GM21529 (cell line): ENCODE results near the gene GRHL1.
"Not testable (repeated sequence)": the region's sequence is repeated elsewhere in the genome, so short reads cannot be mapped to it uniquely, and the experiment has no call there.

ENCODE experiments used
- ATAC-seq: cut with Tn5 transposase; IDR thresholded peaks from one replicate; pipeline ENCODE4 v1.9.1; 2021; ENCODE audit not compliant: unreplicated experiment

The GRHL1 gene

DNA sequence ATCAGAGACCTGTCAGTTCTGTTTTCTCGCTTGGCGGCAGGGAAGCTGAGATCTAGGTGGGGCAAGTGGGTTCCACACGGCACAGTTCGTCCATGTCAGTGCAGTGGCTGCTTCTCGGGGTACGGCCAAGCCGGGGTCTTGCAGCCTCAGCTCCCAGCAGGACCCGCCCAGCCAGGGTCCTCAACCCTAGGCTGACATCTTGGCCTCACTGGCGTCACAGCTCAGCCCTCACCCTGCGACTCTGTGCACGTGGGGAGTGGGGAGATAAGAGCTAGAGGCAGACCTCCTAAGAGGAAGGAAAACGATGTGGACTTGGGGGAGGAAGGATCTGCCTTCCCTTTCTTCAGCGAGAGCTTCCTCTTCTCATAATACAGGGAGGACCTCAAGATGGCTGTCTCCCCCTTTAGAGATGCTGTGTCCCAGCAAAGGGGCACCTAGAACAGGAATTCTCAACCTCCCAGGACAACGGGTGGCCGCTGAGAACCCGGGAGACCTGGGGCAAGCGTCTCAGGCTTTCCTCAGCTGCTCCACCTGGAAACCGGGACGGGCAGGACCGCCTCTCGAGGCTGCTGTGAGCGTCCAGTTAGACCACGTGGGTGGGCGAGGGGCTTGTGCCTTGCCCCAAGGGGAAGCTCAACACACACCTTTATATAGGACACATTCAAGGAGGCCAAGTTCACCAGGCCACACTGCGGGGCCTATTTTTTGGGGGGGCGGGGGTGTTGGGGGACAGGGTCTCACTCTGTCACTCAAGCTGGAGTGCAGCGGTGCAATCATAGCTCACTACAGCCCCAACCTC, 68.3 kb downstream of the GRHL1 start:
- no peak for ATAC-seq

DNA sequence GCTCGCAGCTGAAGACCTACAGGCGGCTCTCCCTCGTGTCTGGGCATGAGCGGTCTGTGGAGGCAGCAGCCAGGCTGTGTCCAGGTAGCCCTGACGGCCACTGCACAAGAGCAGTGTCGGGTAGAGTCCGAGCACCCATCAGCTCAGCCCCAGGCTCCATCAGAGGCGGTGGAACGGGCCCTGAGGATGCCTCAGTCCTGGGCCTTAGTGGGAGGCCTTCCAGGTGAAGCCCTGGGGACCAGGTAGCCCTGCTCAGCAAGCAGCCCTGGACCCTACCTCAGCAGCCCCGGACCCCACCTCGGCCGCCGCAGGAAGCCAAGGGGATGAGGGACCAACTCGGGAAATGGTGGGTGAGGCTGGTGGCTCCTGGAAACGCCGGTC, 70.5 kb downstream of the GRHL1 start:
- no peak for ATAC-seq

DNA sequence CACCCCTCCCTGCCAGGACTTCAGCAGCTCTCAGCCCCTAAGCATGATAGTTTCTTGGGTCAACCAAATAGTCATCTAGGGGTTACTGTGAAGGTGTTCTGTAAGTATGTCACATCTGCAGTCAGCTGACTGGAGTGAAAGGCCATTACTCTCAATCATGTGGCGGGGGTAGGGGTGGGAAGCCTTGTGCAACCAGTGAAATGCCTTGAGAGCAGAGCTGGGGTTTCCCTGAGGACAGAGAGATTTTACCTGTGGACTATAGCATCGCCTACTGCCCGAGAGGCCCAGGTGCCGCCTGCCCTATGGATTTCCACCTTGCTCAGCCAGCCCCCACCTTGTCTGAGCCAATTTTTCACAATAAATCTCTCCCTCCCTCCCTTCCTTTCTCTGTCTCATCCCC, 71.0 kb downstream of the GRHL1 start:
- ATAC-seq: no peak

DNA sequence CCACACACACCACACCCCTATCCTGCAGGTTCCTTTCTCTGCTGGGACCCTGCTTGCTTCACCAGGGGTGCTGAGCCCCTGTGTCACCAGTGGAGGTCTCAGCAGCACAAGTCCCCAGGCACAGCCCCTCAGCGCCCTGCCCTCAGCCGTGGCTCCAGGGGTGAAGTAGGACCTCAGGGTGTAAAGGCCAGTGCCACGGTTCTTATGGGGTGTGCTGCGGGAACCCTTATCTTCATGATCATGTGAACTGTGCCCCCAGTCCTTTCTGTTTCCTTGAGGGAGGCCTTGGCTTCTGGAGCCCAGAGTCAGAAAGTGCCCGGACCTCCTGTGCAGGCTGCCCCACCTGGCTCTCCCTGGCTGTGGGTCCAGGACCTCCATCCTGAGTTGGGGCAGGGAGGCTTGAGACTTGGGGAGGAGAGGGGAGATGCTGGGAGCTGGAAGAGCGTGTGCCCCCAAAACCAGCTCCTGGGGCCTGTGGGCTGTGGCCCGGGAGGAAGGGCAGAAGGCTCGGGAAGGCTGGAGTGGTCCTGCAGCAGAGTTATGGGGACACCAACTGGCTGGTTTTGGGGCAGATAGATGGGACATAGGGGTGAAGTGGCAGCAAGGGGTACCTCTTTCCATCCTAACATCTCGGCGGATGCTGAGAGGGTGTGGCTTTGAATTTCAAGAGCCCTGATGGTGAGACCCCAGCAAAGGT, 71.6 kb downstream of the GRHL1 start:
- no peak for ATAC-seq

DNA sequence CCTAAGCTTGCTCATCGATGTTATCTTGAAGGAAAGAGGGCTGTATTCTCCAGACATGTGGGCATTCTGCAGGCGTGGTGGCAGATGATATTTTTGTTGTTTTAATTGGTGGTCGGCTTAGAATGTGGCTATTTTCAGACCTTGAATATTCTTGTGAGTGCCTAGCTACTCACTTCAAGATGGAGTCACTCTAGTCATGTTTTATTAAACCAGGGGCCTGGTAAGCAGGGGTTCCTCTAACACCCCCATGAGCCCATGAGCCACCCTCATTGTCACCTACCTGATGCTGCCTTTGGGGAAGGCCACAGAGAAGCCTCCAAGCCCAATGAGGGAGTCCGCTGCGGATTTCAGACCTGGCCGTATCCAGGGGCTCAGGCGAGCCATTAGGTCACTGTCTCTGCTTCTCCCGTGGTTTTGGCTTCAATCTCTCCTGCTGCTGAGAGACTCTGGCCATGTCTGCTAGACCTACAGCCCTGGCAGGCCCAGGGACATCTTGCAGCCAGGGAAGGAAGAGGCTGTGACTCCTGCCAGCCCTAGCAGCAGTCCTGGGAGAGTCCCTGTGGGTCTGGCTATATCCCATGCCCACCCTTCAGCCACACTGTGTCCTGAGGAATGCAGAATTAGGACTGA, 75.6 kb downstream of the GRHL1 start:
- no peak for ATAC-seq

DNA sequence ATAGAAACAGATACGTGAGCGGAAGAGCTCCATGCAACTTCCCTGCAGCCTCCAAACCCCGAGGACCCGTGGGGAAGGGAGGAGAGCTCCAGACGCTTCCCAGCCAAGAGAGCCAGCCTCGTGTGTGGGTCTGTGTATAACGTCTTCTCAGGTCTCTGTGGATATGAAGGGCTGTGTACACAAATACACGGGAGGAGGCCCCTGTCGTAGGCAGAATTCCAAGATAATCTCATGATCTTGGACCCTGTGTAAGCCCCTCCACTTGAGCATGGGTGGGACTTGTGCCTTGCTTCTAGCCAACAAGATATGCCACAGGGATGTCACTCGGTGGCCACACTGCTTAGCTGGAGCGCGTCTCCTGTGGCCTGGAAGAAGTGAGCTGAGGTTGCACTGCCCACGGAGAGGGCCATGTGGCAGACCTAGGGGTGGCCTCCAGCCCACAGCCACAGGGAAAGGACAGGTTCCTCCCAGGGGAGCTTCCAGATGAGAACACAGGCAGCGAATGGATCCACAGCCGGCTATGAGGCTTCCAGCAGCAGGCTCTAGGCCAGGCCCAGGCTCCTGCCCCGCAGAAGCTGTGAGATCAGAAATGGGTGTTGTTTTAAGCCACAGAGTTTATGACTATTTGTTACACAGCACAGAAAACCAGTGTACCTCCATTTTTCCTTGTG, 76.3 kb downstream of the GRHL1 start:
- ATAC-seq: no peak

DNA sequence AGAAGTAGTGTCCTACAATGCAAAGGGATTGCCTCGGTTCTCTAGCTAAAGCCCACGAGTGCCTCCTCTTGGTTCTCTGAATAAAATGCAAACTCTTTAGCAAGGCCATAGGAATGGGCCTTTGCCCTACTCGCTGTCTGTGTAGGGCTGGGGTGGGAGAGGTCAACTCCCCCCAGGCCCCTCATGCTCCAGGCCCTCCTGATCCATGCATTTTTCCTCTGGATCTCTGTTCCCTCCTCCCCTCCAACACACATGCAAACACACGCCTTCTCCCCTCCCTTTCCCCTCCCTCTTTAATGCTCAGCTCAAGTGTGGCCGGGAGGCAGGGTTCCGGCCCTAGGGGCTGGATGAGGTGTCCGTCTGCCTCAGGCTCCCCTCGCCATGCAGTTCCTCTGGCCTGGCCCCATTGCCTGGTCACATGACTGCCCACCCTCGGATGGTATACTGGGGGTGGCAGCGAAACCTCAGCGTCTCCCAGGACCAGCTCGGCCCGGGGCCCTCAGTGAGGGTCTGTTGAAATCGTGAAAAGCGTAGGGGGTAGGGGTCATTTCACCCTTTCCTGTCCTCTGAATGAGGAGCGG, 77.0 kb downstream of the GRHL1 start:
- ATAC-seq: no peak

DNA sequence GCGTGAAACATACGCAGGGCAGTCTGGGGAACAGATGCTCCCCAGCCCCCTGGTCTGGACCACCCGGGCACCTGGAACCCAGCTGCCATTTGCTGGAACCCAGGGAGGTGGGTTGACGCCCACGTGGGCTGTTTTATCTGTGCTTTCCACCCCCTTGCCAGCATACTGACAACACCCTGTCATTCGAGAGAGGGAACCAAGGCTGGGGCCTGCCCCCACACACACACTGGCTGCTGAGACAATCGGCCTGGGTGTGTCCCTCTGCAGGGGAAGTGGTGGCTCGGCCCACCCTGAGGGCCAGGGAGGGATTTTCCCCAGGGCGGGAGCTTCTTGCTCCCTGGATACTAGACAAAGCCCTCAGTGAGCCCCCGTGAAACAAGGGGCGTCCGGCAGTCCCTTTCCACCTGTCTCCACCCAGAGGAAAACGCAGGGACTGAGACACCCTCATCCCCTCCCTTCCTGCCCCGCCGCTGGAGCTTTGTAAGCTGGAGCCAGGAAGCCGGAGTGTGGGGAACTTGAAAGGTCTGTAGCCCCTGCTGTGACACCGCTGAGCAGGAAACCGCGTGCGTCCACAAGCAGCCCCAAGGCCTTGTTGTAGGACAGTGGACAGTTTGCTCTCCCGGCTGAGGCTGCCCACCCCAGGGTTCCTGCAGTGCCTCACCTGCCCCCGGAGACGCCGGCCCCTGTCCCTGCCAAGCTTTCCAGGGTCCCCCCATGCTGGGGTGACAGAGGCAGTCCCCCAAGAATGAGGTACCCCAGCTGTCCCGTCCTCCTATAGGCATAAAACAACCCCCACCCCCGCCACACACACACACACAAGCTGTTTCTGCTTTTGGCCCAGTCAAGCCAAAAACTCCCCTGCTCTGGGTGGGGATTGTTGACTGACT, 77.7 kb downstream of the GRHL1 start:
- peak; percentile 88 for ATAC-seq

DNA sequence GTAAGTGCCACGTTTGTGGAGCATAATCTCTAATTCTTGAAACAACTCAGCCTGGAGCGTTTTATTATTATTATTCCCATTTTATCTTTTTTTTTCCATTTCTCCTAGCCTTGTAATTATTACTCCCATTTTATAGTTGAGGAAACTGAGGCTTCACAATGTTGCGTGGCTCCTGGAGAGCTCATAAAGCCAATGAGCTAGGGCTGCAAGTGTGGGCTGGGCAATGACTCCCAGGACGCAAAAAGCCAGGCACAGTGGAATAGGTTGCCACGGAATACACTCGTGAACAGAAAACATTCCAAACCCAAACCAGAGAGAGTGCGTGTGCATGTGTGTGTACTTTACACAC, 78.4 kb downstream of the GRHL1 start:
- no peak for ATAC-seq

DNA sequence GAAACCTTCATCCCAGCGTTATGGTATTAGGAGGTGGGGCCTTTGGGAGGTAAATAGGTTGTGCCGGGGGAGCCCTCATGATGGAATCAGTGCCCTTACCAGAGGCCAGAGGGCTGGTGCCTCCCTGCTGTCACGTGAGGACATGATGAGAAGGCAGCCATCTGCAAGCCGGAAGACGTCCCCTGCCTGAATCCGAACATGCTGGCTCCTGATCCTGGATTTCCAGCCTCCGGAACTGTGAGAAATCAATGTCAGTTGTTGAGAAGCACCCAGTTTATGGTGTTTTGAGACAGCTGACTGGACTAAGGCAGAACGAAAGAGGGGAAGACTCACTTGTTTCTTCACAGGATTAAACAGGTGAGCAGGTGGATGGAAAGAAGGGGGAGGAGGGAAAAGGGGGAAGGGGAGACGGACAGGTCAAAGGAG, 78.8 kb downstream of the GRHL1 start:
- no peak for ATAC-seq

DNA sequence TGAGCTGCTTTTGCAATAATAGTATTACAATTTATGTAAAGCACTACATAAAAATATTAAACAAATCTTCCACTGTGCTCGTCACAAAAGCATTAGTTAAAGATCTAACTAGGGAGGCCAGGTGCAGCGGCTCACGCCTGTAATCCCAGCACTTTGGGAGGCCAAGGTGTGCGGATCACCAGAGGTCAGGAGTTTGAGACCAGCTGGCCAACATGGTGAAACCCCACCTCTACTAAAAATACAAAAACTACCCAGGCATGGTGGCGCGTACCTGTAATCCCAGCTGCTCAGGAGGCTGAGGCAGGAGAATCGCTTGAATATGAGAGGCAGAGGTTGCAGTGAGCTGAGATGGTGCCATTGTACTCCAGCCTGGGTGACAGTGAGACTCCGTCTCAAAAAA, 79.3 kb downstream of the GRHL1 start:
- not testable (repeated sequence) for ATAC-seq

DNA sequence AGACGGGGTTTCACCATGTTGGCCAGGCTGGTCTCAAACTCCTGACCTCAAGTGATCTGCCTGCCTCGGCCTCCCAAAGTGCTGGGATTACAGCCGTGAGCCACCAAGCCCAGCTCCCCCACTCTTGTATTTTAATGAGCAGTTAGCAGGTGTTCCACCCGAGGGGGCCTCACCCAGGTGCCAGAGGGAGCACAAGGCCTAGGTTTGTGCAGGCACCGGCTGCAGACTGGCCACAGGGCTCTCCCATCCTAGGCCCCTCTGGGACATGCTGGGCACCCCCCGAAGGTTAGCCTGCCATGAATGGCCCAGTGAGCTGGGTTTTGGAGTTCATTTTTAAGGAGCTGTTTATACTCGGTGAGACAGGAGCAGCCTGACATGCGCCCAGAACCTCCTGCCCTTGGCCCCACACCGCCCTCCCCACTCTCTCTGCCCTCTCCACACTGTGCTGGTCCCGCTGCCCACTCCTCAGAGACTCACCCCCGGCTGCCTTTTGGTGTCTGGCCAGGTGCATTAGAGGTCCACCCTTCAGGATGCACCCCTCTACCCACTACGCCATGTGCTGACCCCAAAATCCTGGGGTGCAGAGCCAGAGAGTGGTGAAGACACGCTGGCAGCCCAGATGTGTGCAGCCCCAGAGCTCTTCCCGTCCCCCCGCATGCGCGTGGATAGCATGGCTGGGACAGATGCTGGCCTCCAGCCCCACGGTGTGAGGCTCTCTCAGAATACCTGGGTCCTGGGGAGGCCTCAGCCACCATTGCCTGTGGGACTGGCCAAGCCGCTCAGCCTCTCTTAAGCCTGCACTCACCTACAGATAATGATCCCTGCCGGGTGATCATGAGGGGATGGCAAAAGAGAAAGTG, 80.6 kb downstream of the GRHL1 start:
- no peak for ATAC-seq

DNA sequence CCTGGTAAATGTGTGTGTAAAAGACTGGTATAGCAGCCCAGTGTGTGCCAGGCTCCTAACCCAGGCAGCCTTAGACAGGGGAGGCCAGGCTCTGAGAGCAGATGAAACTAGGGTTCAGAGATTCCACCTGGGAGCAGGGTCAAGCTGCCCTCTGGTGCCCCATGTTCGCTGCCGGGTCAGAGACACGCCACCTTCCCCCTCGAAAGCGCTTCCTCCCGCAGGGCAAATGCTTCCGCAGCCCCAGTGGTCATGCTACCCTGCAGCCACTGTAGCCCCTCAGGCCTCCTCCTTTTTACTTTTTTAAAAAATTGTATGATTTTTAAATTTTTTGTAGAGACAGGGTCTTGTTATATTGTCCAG, 81.2 kb downstream of the GRHL1 start:
- ATAC-seq: no peak

DNA sequence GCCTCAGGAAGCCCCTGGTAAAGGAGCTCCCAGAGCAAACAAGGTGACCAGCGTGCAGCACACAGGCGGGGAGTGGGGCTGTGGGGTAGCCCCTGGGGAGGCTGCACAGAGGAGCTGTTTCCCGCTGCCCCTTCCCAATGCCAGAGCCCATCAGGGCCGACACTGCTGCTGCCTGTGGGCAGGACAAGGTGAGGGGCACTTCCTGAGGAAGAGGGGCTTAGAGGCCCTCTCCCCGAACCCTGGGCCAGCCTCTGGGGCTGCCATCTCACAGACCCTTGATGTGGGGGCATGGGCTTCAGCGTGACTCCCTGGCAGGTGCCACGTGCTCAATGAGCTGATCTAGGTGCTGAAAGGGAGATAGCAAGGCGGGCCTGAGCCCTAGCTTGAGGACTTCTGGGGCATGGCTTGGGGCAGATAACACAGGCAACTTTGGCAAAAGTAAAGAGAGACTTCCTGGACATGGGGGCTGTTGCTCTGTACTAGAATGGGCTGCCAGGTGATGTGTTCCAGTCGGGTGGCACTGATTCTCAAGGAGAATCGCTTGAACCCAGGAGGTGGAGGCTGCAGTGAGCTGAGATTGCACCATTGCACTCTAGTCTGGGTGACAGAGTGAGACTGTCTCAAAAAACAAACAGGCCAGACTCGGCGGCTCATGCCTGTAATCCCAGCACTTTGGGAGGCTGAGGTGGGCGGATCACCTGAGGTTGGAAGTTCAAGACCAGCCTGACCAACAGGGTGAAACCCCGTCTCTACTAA, 81.9 kb downstream of the GRHL1 start:
- ATAC-seq: no peak

DNA sequence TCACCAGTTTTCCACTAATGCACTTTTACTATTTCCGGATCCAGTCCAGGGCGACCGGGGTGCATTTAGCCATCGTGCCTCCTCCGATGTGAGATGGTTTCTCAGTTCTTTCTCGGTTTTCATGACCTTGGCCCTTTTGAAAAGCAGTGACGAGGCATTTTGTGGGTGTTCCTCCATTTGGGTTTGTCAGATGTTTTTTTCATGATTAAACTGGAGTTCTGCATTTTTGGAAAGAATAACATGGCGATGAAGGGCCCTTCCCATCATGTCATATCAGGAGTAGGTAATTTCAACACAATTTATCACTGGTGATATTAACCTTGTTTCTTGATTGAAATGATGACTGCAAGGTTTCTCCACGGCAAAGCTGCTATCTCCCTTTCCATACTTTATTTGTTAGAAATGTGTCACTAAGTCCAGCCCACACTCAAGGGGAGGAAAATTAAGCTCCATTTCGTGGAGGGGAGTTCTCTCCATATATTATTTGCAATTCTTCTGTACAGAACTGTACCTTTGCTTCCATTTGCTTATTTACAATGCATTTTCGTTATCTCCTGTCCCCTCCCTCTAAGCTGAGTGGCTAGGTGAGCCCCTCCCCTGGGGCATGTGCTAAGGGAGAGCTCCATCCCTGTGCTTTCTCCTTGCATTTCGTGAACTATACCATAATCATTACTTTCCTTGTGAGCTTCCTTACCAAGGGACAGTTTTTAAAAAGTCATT, 83.0 kb downstream of the GRHL1 start:
- ATAC-seq: no peak

DNA sequence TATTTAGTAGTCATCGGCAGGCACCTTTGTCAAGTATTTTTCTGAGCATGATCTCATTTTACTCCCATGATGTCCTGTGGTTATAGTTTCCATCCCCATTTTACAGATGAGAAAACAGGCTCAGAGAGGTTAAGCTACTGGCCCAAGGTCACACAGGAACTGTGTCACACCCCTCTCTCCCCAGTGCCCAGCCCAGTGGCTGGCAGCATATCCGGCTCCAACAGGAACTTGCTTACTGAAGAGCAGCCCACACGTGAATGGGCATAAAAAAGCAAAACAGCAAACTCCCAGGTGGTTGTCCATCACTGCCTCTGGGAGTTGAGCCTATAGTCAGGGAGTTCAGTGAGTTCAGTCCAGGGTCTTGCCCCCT, 83.5 kb downstream of the GRHL1 start:
- ATAC-seq: no peak

DNA sequence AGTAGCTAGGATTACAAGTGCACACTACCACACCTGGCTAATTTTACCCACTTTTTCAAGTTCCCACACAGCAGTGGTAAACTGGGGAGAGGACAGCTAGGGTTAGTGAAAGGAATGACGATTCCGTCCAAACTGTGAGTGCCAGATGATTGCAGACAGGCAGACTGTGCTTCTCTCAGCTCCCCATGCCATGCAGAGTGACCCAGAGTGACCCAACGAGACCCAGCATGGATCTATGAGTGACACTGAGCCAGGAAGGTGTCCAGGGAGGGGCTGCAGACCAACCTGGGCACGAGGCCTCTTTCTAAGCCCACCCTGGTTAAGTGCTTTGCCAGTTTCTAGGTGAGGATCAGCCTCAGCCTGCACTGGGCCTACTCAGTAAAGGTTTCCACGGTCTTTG, 84.1 kb downstream of the GRHL1 start:
- no peak for ATAC-seq
